ENCODE results near the gene MFRP. TPM values are rescaled to one million over a fixed set of nuclear protein-coding genes. Genes with fewer than 3 reads are reported as not detected.
"Not testable (repeated sequence)": the region's sequence is repeated elsewhere in the genome, so short reads cannot be mapped to it uniquely, and the experiment has no call there.

MFRP gene
- total RNA-seq (2014; rRNA removed; shearing (Covaris generic)): not detected in 2 replicates

DNA sequence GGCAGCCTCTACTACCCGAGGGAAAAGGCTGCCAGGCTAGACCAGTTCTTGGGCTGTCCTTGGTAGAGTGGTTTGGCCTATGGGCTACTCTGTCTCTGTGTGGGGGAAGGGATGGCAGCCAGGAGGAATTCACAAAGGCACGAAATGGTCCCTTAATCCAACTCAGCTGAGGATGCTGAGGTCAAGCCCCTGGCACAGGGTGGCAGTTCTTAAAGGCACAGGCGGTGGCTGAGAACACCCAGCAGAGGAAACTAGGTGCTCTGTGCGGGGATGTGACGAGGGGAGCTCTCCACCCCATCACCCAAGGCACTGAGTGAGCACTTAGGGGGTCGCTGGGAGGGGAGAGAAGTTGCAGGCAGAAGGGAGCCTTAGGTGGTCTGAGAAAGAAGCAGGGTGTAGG, at the start of gene MFRP:
Gene MFRP, minus strand, starts transcription at position 101 of the 400 bp plus-strand sequence. CDS start 192 bp downstream, outside the sequence.
- DNase-seq (ENCODE audit: low read depth): no peak

DNA sequence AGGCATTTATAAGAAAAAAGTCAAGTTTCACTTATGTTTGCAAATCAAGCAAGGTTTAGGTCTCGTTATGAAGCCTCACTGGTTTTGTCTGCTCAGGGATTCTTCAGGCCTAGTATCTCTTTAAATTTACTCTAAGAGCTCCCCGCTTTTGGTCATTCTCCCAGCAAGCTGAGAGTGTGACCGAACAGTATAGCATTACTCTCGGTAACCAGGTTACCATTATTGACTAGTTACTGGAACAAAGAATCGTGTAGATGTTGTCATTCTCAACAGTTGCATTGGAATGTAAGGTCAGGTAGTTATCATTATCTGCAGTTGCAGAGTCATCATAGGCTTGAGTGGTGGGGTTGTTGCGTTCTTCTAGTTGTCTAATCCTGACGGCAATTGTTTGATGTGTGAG, 44.8 kb upstream of the MFRP start:
- DNase-seq (ENCODE audit: low read depth): no peak

DNA sequence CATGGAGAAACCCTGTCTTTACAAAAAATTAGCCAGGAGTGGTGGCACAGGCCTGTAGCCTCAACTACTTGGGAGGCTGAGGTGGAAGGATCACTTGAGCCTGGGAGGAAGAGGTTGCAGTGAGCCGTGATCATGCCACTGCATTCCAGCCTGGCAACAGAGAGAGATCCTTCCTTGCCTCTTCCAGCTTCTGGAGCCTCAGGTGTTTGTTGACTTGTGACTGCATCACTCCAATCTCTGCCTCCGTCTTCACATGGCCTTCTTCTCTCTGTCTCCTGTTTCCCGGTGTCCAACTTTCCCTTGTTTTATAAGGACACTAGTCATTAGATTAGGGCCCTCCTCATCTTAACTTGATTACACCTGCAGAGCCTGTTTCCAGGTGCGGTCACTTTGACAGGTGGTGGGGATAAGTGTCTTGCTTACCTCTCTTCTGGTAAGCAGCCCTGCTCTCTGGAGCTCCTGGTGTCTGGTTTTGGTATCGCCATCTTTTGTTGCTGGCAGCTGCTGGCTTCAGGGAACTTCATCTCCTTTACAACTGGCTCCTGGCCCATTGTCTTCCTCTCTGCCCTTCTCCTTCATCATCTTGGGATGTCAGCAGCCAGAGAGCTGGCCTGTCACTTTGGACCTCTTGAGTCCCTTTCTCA, 43.2 kb upstream of the MFRP start:
- no peak for DNase-seq (ENCODE audit: low read depth)

DNA sequence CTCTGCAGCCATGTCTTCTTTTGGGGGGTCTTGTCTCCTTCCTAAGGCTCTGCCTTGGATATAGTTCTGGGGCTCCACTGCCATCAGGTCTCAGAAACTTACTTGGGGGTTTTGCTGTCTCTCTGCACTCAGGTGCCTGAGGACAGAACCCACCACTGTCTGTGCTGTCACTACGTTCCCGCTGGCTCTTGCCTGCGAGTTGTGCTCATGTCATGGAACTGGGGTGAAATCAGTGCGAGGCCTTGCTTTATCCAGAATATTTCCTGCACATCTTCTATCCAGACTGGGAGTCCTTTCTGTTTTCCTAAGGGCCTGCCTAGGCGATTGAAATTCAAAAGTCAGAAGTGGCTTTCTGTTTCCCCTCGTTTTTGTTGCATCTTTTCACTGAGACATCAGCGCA, 41.6 kb upstream of the MFRP start:
- DNase-seq (ENCODE audit: low read depth): no peak

DNA sequence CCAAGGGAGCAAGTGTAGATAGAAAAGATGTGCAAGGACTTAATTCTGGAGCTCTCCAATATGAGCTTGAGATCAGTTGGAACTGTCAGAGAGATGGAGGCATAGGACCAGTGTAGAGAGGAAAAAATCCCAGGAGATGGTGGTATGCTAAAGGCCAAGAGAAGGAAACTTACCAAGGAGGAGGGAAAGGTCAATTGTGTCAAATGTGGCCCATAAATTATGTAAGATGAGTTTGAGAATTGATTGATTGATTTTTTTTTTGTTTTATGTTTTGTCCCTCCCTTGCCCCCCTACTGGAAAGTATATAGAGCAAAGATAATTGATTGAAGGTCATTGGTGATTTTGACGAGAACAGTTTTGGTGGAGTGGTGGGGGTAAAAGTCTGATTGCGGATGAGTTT, 37.8 kb upstream of the MFRP start:
- DNase-seq (ENCODE audit: low read depth): no peak

DNA sequence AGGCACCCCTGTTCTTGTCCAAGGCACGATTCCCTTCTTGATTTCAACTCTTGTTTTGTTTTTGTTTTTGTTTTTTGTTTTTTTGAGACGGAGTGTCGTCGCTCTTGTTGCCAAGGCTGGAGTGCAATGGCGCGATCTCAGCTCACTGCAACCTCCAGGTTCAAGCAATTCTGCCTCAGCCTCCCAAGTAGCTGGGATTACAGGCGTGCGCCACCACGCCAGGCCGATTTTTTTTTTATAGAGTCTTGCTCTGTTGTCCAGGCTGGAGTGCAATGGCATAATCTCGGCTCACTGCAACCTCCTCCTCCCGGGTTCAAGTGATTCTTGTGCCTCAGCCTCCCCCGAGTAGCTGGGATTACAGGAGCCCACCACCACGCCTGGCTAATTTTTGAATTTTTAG, 36.0 kb upstream of the MFRP start:
- not testable (repeated sequence) for DNase-seq (ENCODE audit: low read depth)

DNA sequence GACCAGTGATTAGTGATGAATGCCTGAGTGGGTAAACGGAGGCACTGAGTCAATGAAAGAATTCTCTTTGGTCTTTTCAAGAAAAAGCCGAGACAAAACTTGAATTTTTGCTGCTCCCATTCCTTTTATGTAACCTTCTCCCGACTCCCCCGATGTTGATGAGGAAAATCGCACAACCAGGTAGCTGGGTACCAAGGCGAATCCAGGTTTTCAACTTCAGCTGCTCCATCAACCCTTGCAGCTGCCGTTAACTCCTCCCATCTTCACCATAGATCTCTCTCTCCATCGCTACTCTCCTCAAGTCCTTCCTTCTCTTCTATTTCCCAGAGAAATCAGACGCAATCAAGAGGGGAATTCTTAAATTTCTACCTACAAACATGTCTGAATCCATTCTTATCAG, 35.6 kb upstream of the MFRP start:
- no peak for DNase-seq (ENCODE audit: low read depth)

DNA sequence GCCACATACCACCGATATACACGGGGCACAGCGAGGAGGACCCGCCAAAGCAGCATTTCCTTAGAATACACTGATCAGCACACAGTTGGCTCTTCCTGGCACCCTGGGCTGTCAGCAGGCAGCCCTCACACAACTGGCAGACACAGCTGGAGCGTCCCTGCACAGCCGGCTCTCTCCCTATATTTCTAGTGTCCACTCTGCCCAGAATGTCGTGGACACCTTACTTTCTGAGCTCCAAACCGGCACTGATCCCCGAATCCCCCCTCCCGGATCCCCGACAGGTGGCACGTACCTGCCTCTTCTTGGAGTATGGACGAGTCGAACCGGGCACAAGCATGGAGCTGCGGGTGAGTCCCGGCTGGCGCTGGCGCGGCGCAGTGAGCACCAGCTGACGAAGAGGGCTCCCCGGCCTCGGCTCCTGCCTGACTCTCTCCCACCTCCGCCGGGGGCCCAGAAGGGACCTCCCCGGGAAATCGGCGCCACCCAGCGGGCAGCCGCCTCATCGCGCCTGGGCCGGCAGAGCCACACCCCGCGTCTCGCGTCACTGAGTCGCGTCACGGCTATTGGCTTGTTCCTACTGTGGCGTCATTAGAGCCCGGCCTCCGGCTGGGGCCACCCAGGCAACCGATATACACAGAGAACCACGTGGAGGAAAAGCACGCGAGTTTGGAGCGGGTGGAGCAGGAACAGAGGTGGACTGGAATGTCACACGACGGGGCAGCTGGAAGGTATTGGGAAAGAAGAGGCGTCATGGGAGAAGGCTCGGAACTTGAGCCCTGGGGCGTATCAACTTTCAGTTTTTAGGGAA, 34.9 kb upstream of the MFRP start, which contains the start of gene USP2:
Gene USP2, minus strand, starts transcription at position 510 of the 808 bp plus-strand sequence. CDS start 8,210 bp downstream, outside the sequence.
- peak; percentile 96 for DNase-seq (ENCODE audit: low read depth)

DNA sequence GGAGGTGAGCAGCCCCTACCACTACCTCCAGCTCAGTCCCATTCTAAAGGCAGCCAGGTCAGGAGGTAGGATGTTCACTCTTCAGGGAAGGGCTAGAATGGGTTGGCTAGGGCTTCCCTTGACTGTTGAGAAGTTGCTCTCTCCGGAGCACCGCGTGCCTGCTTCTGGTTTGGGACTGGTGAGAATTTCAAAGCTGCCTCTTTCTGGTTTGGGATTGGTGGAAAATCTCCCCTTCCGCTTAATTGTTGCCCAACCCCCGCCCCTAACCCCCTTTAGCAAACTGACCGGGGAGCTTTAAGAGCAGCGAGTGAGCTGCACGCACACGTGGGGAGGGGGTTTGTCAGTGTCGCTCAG, 34.3 kb upstream of the MFRP start:
- DNase-seq (ENCODE audit: low read depth): no peak

DNA sequence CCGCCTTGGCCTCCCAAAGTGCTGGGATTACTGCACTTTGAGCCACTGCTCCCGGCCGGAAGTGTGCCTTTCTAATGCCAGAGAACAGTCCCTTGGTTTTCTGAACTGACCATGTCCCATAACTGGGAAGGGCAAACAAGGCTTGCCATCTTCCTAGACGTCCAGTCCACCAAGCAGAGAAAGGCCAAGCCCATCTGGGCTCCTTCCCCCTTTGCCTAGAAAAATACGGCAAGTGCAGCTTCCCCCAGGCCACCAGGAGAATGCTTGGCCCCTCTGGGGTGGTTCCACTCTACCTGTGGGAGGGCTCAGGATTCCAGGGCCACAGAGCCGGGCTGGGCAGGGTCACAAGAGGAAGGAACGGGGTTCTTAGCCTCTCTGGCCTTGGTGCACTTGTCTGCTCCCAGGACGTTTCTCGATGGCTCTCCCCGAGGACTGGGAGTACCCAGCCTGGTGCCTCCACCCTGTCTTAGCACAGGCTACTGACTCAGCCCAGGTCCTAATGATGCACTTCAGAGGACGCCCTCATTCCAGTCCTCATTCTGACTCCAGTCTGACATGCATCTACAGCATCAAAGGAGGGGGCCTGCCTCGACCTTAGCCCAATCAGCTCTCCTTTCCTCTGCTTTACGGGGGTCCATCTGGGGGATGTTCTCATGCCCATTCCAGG, 33.8 kb upstream of the MFRP start:
- DNase-seq (ENCODE audit: low read depth): no peak

DNA sequence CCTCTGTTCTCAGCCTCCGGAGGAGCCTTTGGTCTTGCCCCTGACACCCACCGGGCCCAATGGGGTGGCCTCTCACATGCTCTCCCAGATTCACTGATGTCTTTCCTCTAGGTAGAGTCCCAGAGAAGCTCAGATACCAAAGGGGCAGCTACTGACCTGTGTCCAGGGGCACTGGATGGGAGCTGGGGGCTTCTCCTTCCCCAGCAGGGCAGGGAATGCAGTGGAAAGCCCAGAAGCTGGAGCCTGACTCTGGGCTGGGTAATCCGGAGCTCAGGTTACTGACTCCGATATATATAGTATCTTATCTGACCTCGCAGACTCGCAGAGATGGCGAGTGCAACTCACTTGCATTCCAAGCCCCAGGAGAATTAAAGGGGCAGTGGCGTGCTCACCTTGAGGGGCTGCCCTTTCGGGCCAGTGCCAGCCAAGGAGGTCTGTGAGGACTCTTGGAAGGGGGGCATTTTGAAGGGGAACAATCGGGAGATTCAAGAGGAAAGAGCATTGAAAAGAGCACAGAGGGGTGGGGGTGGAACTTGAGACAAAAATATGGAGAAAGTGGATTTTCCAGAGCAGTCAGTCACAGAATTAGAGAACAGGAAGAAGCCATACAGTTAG, 32.5 kb upstream of the MFRP start:
- DNase-seq (ENCODE audit: low read depth): no peak

DNA sequence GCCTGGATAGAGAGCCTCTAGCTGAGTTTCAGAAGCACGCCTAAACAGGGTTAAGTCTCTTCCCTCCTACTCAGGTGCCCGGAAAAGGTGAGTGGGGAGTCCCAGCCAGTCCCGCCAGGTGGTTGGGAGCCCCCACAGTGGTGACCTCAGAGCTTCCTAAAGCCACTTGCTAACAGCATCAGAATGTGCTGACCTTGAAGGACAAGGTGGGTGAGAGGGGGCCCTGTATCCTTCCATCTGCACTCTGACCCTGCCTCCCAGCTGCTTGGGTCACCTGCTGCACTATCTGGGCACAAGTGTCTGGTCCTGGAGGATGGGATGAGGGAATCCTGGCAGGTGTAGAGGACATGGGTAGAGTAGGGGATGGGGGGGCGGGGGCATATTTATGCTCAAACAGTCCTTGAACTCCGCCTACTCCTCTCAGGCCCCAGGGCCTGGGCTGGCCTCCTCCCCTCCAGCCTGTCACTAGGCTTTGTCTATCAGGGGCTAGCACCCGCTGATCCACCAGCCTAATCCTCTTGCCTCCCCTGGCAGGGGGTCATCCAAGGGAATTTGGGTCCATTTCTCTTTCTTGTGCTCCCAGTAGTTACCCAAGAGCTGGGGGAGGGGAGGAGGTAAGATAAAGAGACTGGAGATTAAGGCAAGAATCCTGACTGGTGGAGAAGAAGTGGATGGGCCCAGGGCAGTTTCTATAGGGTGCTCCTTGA, 31.6 kb upstream of the MFRP start:
- no peak for DNase-seq (ENCODE audit: low read depth)

DNA sequence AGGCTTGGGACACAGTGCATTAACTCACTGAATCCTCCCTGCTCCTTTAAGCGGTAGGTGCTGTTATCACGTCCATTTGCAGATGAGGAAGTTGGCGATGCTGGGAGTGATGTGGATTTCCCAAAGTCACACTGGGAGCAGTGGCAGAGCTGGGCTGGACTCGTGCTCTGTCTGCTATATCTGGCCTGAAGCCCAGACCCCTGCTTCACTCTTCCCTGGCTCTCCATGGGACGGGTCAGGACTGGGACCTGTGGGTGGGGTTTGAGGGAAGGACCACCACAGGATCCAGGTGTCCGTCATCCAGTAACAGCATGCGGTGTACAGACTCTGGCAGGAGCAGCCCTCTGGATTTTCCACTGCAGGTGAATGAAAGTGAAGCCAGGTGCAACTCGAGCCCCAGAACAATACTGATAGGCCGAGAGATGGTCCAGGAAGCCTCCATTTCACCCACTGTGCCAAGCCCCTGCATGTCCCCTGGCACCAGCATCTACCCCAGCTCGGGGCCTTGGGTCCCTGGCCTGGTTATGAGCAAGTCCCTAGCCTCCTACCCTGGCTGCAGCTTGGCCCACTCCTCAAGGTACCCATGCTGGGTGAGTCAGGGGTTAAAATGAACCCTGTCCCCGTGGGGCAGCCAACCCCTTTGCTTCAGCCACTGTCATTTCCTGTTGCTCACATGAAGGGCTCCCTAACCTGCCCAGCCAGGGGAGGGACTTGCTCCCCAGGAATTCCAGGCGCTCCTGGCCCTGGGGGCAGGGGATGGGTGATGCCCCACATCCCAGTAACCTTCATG, 30.8 kb upstream of the MFRP start:
- no peak for DNase-seq (ENCODE audit: low read depth)

DNA sequence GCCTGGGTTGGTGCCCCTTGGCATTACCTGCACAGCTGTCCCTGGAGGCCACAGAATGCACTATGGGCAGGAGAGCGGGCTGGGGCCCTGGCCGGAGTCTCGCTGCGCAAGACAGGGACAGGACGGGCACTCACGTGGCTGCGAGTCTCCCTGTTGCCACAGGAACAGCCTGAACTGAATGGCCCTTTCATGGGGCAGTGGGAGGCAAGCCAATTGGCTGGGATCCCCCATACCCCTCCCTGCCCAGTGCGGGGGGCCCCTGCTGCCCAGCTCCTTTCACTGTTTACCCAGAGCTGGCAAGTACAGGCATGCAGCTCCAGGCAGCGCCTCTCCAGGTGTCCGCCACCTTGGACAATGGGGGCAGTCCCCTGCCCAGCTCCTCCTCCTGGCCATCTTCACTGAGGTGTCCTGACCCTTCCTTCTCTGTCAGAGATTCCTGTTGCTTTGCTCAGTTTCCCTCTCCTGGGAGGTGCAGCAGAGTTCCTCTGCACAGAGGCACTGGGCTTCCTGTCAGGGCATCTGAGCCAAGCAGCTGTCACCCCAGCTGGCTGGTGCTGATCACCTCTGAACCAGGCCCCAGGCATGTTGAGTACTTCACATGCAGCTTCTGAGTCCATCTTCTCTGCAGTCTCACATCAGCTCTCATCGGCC, 29.8 kb upstream of the MFRP start:
- DNase-seq (ENCODE audit: low read depth): no peak

DNA sequence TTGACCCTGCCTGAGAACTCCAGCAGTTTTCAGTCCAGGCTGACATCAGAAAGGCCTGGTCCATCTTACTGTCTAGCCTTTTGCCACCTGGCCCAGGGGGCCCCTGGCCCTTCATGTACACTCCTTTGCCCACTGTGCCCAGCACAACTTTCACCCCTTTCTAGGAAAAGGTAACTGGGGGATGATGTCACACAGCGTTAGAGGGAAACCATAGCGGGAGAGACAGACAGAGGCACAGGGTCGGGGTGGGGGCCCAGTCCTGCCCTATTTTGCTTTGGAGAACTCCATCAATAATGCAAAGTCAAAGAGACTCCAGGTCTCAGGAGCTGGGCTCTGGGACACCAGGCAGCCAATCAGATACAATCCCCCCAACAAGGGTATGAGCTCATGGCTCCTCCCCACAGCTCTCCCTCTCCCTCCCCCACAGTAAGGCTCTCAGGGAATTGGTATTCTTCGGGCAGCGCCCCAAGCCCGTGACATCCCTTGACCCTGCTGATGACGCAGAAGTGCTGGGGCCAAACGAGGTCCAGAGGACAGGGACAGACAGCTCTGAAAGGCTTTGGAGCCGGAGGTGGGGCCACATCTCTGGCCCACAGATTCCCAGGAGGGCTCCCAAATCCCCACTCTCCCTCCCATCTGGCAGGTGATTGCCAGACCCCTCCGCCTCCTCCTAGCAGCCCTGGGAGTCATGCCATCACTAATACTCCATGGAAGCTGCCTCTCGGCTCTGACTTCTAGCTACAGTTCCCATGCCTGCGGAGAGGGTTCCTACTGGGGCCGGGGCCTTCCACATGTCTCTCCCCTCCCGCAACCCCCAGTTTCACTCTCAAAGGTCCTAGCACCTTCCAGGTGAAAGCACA, 29.1 kb upstream of the MFRP start:
- DNase-seq (ENCODE audit: low read depth): no peak

DNA sequence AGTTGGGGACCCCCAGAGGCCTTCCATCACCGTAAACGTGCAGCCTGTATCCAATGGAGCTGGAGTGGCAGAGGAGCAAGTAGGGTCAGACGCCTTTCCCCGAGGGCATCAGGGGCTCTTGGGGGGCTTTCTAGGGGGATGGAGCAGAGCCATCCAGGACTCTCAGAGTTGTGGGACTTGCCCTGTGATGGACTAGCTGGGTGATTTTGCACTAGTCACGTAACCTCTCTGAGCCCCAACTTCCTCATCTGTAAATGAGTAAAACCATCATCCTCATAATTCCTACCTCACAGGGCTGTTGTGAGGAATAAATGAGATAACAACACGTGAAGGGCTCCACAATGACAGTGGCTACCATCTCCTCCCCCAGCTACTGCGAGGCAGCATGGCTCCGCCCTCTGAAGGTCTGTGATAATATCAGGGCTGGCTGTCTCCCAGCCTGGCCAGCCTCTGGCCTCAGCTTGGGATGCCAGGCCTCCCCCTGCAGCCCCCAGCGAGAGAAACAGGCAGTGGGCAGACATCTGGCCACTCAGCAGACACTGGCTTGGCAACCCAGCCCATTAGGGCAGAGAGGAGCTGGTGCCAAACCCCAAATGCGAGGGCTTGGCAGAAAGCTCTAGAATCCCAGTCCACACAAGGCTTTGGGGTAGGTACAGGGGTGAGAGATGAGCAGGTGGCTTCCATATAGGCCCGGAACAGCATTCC, 28.3 kb upstream of the MFRP start:
- DNase-seq (ENCODE audit: low read depth): no peak

DNA sequence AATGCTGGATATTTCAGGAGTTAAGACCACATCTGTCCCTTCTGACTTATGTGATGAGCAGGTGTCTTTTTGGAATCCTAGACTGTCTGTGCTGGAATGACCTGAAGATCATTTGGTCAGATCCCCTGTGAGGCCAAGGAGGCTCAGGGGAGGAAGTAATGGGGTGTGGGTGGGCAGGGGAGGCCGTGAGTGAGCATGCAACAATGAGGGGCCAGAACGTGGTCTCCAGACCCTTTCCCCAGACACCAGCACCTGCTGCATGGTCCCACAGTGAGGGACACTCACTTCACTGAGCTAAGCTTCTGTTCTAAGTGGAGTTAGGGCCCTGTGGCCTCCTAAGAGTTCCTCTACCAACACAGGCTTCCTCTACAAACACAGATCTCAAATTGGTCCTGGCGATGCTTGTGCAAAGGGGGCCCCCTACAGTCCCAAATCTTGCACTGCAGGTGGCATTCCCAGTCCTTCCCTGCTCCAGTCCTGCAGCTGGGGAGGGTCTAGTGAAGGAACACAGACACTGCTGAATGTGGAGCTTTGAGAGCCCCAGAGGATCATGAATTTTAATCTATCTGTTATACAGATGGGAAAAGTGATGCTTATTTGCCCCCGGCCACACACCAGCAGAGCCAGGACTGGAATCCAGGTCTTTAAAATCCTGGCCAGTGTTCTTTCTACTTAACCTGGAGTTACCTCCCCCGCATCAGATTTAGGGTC, 27.6 kb upstream of the MFRP start:
- DNase-seq (ENCODE audit: low read depth): peak; percentile 63

All from Daoy (cell line).